MM.1S (cell line): ENCODE measurements around the gene IQCM.

ENCODE experiments used
- CTCF ChIP-seq: fragments of 300-600 bp; sonication (generic); IDR thresholded peaks from 2 replicates; pipeline ENCODE4 v1.5.1; 2016; ENCODE audit warnings: antibody characterized with exemption, low read length, mixed read lengths
- EZH2 ChIP-seq: fragments of 300-600 bp; sonication (generic); optimal IDR thresholded peaks from 2 replicates; pipeline ENCODE3; 2017; ENCODE audit warnings: low read depth, mild to moderate bottlenecking, antibody characterized with exemption, low read length, mixed read lengths
- EZH2phosphoT487 ChIP-seq: fragments of 300-600 bp; sonication (generic); IDR thresholded peaks from 2 replicates; pipeline ENCODE4 v1.6.1; 2018; ENCODE audit warnings: antibody characterized with exemption, low read length

GRCh38 chr4:149702414-149703293 is 113.0 kb downstream of the IQCM start:
- TF ChIP-seq CTCF (no peak), EZH2phosphoT487 (no peak), EZH2 (no peak)
